Muscle of back (tissue), 11 donors: ENCODE measurements around the gene OR2A5. TPM values are rescaled to one million over a fixed set of nuclear protein-coding genes. Genes with fewer than 3 reads are reported as not detected.
"Not testable (repeated sequence)": the region's sequence is repeated elsewhere in the genome, so short reads cannot be mapped to it uniquely, and the experiment has no call there.

ENCODE experiments used
- DNase-seq, 3 donors: peaks; one replicate each; pipeline versions ENCODE4 v3.0.0 to v3.0.0-alpha.2; 2013
- polyA plus RNA-seq, 10 donors: library from polyadenylated mRNA; unstranded; fragments of 120-200 nt; gene quantifications; one replicate each; pipeline ENCODE4 v1.2.1, GENCODE V29; 2013; ENCODE audit not compliant: insufficient read length in 10 of 10

OR2A5 gene
- polyA plus RNA-seq, 10 donors: 0.01 to 0.09 (median 0.04) TPM; not detected in 6

GRCh38 chr7:144032985-144033709 lies 15.6 kb upstream of the OR2A5 start:
- peak in 1 of 3 donors; percentile 11 for DNase-seq

- no peak for DNase-seq
These were observed 13.4 kb upstream of the OR2A5 start for GRCh38 chr7:144035385-144035784.

- DNase-seq: peak in 1 of 3 donors; percentile 60
These were observed 12.4 kb upstream of the OR2A5 start for GRCh38 chr7:144036302-144036885.

- peak in 1 of 3 donors; percentile 35 for DNase-seq
These were observed 11.2 kb upstream of the OR2A5 start for GRCh38 chr7:144037414-144038035.

- DNase-seq: no peak
These were observed 9.9 kb upstream of the OR2A5 start for GRCh38 chr7:144038887-144039286.

GRCh38 chr7:144049491-144049890 lies 743 bp downstream of the OR2A5 start:
- no peak for DNase-seq

- no peak for DNase-seq
These were observed 1.3 kb downstream of the OR2A5 start for GRCh38 chr7:144050093-144050492.

GRCh38 chr7:144050884-144051283 lies 2.1 kb downstream of the OR2A5 start:
- not testable (repeated sequence) for DNase-seq

- DNase-seq: no peak
These were observed 9.2 kb downstream of the OR2A5 start for GRCh38 chr7:144057954-144058353.

- no peak for DNase-seq
These were observed 15.0 kb downstream of the OR2A5 start for GRCh38 chr7:144063710-144064109.

GRCh38 chr7:144069511-144069910 lies 20.8 kb downstream of the OR2A5 start, which contains the start of gene OR2A25:
Gene OR2A25 (plus strand): TSS chr7:144069811. CDS start chr7:144074220, 4,409 bp downstream.
- DNase-seq: no peak

GRCh38 chr7:144069953-144070352 lies 21.2 kb downstream of the OR2A5 start:
- no peak for DNase-seq

- no peak for DNase-seq
These were observed 25.6 kb downstream of the OR2A5 start for GRCh38 chr7:144074374-144074773.

- no peak for DNase-seq
These were observed 37.2 kb downstream of the OR2A5 start, which contains the start of gene OR2A12 for GRCh38 chr7:144085978-144086377. Gene OR2A12 (plus strand): TSS chr7:144086278. CDS start chr7:144095108, 8,830 bp downstream.

GRCh38 chr7:144086730-144087129 lies 38.0 kb downstream of the OR2A5 start:
- DNase-seq: no peak

GRCh38 chr7:144087230-144087629 lies 38.5 kb downstream of the OR2A5 start:
- DNase-seq: no peak

GRCh38 chr7:144090667-144091066 lies 41.9 kb downstream of the OR2A5 start:
- DNase-seq: no peak

GRCh38 chr7:144098776-144099175 lies 50.0 kb downstream of the OR2A5 start:
- DNase-seq: no peak

- no peak for DNase-seq
These were observed 51.9 kb downstream of the OR2A5 start for GRCh38 chr7:144100607-144101006.

GRCh38 chr7:144102041-144102440 lies 53.3 kb downstream of the OR2A5 start:
- no peak for DNase-seq

GRCh38 chr7:144105211-144105610 lies 56.5 kb downstream of the OR2A5 start:
- DNase-seq: no peak
